ENCODE data around the gene MED13L.

The MED13L gene

DNA sequence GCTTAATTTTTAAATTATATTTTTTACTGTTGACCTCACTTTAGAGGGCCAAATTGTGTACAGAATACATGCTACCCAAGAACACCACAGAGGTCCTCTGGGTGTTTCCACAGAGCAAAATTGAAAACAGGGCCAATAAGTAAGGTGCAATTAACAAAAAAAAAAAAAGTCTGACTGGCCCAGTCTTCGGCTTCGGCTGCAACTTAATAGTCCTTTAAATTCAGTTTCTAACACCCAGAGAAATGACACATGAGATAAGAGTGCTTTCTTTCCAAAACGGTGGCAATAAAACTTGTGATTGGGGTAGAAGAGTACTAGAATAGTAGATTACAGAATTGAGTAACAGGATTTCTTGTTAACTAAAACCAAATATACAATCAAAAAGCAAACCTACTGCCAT, 81.3 kb downstream of the MED13L start:
- peak overlapping the region; percentile 41; the same call in 1 of the 2 replicates for H3K27ac ChIP-seq (ENCODE audit: low read depth, low read length)
- TF ChIP-seq, protein P1, sequence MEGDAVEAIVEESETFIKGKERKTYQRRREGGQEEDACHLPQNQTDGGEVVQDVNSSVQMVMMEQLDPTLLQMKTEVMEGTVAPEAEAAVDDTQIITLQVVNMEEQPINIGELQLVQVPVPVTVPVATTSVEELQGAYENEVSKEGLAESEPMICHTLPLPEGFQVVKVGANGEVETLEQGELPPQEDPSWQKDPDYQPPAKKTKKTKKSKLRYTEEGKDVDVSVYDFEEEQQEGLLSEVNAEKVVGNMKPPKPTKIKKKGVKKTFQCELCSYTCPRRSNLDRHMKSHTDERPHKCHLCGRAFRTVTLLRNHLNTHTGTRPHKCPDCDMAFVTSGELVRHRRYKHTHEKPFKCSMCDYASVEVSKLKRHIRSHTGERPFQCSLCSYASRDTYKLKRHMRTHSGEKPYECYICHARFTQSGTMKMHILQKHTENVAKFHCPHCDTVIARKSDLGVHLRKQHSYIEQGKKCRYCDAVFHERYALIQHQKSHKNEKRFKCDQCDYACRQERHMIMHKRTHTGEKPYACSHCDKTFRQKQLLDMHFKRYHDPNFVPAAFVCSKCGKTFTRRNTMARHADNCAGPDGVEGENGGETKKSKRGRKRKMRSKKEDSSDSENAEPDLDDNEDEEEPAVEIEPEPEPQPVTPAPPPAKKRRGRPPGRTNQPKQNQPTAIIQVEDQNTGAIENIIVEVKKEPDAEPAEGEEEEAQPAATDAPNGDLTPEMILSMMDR (IDR thresholded peaks at IDR 0.05; ENCODE audit: insufficient read depth, low read length, poor library complexity, severe bottlenecking), result no peak
- no peak for TF ChIP-seq EZH2phosphoT487 (conservative IDR thresholded peaks at IDR 0.05; ENCODE audit: low read length)
- H3F3A ChIP-seq (ENCODE audit: insufficient read depth), result peaks cover 6% of the 10 kb centered on the region; the same call in 1 of the 2 replicates
- no peaks in the 10 kb centered on the region for H3K79me2 ChIP-seq (ENCODE audit: insufficient read depth, low read length)
- H3K9me2 ChIP-seq (replicated peaks; ENCODE audit: insufficient read depth, low read length), result no peaks in the 10 kb centered on the region
- H3K9me3 ChIP-seq (ENCODE audit: insufficient read depth, low read length), result no peaks in the 10 kb centered on the region
- no peak overlapping the region for H3K9ac ChIP-seq (ENCODE audit: low read length)
- H3K27me3 ChIP-seq (ENCODE audit: low read length), result no peaks in the 10 kb centered on the region
- H3K36me3 ChIP-seq (ENCODE audit: low read length), result no peaks in the 10 kb centered on the region
- H2AFZ ChIP-seq (ENCODE audit: low read depth, low read length, severe bottlenecking), result no peak overlapping the region
- peak overlapping the region; percentile 31 for H3K4me2 ChIP-seq (ENCODE audit: low read depth, low read length, poor library complexity, severe bottlenecking)
- H4K20me1 ChIP-seq (ENCODE audit: low read depth, low read length), result peaks cover 18% of the 10 kb centered on the region; the same call in 1 of the 2 replicates
- no peak overlapping the region for H3K4me3 ChIP-seq (ENCODE audit: insufficient read depth, low read length, poor library complexity, severe bottlenecking)

DNA sequence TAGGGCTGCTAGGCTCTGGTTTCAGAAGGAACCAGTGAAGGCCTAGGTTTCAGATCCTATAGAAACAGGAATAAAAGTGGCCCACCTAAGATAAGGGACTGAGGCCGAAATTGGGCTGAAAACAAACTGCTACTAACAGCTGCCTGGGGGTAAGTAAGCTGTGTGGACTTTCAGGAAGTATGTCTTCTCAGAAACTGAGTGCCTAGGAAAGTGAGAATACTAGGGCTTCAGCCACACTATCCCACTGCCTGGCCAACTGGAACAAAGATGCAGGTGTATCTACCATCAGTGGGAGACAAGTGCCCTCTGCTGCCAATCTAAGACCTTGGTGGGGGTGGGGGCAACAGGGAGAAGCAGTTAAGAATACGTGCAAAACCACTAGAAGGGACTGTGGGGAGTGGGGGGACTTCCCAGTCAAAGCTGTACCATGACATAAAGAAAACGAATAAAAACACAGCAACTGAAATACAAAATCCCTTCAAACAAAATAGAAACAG, 82.5 kb downstream of the MED13L start:
- Histone ChIP-seq H3K36me3 (ENCODE audit: low read length) (no peaks in the 10 kb centered on the region), H3F3A (ENCODE audit: insufficient read depth) (peaks cover 6% of the 10 kb centered on the region; the same call in 1 of the 2 replicates), H3K4me2 (ENCODE audit: low read depth, low read length, poor library complexity, severe bottlenecking) (peak overlapping the region; percentile 31), H3K9me3 (ENCODE audit: insufficient read depth, low read length) (no peaks in the 10 kb centered on the region), H3K4me3 (ENCODE audit: insufficient read depth, low read length, poor library complexity, severe bottlenecking) (no peak overlapping the region), H3K27ac (ENCODE audit: low read depth, low read length) (peak overlapping the region; percentile 41; the same call in 1 of the 2 replicates), H3K27me3 (ENCODE audit: low read length) (no peaks in the 10 kb centered on the region), H4K20me1 (ENCODE audit: low read depth, low read length) (peaks cover 18% of the 10 kb centered on the region; the same call in 1 of the 2 replicates), H3K9ac (ENCODE audit: low read length) (no peak overlapping the region), H2AFZ (ENCODE audit: low read depth, low read length, severe bottlenecking) (no peak overlapping the region), H3K79me2 (ENCODE audit: insufficient read depth, low read length) (no peaks in the 10 kb centered on the region), H3K9me2 (replicated peaks; ENCODE audit: insufficient read depth, low read length) (no peaks in the 10 kb centered on the region)
- no peak for TF ChIP-seq EZH2phosphoT487 (conservative IDR thresholded peaks at IDR 0.05; ENCODE audit: low read length)
- TF ChIP-seq, protein P1 (IDR thresholded peaks at IDR 0.05; ENCODE audit: insufficient read depth, low read length, poor library complexity, severe bottlenecking), result no peak

DNA sequence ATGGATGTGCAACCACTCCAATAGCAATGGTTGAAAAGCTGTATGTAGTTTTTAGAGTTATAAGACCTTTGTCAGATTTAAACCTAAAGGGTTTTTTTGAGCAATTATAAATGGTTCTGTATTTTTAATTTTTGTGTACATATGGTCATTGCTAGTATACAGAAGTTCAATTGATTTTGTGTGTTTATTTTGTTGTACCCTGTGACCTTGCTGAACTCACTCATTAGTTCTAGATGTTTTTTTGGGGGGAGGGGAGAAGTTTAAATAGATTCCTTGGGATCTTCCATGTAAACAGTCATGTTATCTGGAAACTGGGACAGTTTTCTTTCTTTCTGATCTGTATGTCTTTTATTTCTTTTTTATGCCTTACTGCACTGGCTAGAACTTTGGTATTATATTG, 87.8 kb downstream of the MED13L start:
- Histone ChIP-seq H3F3A (ENCODE audit: insufficient read depth) (no peaks in the 10 kb centered on the region), H3K36me3 (ENCODE audit: low read length) (no peaks in the 10 kb centered on the region), H3K79me2 (ENCODE audit: insufficient read depth, low read length) (no peaks in the 10 kb centered on the region), H3K4me3 (ENCODE audit: insufficient read depth, low read length, poor library complexity, severe bottlenecking) (no peak overlapping the region), H4K20me1 (ENCODE audit: low read depth, low read length) (peaks cover 29% of the 10 kb centered on the region), H3K9me3 (ENCODE audit: insufficient read depth, low read length) (no peaks in the 10 kb centered on the region), H3K9me2 (replicated peaks; ENCODE audit: insufficient read depth, low read length) (no peaks in the 10 kb centered on the region), H3K27me3 (ENCODE audit: low read length) (no peaks in the 10 kb centered on the region), H3K27ac (ENCODE audit: low read depth, low read length) (no peak overlapping the region), H2AFZ (ENCODE audit: low read depth, low read length, severe bottlenecking) (no peak overlapping the region), H3K4me2 (ENCODE audit: low read depth, low read length, poor library complexity, severe bottlenecking) (no peak overlapping the region), H3K9ac (ENCODE audit: low read length) (no peak overlapping the region)
- TF ChIP-seq EZH2phosphoT487 (conservative IDR thresholded peaks at IDR 0.05; ENCODE audit: low read length), result no peak
- TF ChIP-seq, protein P1 (IDR thresholded peaks at IDR 0.05; ENCODE audit: insufficient read depth, low read length, poor library complexity, severe bottlenecking), result no peak

Data from SU-DHL-6 (cell line).